ENCODE measurements around the gene LYAR.

LYAR gene

GRCh38 chr4:4302416-4302815 is 12.5 kb upstream of the LYAR start:
- in situ Hi-C loops (cut with MboI; ENCODE audit: low sequenced_read_pairs, unreplicated experiment): no loop called here
- TF ChIP-seq, protein P1, sequence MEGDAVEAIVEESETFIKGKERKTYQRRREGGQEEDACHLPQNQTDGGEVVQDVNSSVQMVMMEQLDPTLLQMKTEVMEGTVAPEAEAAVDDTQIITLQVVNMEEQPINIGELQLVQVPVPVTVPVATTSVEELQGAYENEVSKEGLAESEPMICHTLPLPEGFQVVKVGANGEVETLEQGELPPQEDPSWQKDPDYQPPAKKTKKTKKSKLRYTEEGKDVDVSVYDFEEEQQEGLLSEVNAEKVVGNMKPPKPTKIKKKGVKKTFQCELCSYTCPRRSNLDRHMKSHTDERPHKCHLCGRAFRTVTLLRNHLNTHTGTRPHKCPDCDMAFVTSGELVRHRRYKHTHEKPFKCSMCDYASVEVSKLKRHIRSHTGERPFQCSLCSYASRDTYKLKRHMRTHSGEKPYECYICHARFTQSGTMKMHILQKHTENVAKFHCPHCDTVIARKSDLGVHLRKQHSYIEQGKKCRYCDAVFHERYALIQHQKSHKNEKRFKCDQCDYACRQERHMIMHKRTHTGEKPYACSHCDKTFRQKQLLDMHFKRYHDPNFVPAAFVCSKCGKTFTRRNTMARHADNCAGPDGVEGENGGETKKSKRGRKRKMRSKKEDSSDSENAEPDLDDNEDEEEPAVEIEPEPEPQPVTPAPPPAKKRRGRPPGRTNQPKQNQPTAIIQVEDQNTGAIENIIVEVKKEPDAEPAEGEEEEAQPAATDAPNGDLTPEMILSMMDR (IDR thresholded peaks at IDR 0.05; ENCODE audit: borderline replicate concordance, control extremely low read depth, extremely low read depth, insufficient read depth, missing control alignments): no peak
- no peak for DNase-seq (ENCODE audit: low spot score)

DNA sequence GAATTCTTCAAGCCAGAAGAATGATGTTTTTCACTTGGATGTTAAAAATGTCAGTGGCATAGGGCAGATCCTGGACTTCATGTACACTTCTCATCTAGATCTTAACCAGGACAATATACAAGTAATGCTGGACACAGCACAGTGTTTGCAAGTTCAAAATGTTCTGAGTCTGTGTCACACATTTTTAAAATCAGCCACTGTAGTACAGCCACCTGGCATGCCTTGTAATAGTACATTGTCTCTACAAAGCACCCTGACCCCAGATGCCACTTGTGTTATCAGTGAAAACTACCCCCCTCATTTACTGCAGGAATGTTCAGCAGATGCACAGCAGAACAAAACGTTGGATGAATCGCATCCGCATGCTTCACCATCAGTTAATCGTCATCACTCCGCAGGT is 12.0 kb upstream of the LYAR start:
- in situ Hi-C loops (cut with MboI; ENCODE audit: low sequenced_read_pairs, unreplicated experiment): no loop called here
- DNase-seq (ENCODE audit: low spot score): no peak
- TF ChIP-seq, protein P1 (IDR thresholded peaks at IDR 0.05; ENCODE audit: borderline replicate concordance, control extremely low read depth, extremely low read depth, insufficient read depth, missing control alignments): no peak

DNA sequence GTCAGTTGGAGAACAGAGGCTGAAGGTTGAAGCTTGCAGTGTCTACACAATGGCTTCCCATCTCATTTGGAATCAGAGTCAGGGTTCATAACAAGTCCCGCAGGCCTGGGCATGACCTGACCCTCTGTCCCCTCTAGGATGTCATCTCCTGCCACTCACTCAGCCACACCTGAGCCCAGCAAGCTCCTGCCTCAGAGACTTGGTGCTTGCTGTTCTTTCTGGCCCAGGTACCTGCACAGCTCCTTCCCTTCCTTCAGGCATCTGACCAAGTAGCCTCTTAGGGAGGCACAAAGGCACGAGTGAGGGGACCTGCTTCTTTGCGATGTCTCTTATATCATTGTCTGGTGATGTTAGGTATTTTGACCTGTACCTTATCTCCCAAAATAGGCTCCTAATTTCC is 9.1 kb upstream of the LYAR start:
- in situ Hi-C loops (cut with MboI; ENCODE audit: low sequenced_read_pairs, unreplicated experiment): no loop called here

GRCh38 chr4:4296283-4296846 is 6.4 kb upstream of the LYAR start:
- in situ Hi-C loops (cut with MboI; ENCODE audit: low sequenced_read_pairs, unreplicated experiment): no loop called here
- DNase-seq (ENCODE audit: low spot score): no peak
- TF ChIP-seq, protein P1 (IDR thresholded peaks at IDR 0.05; ENCODE audit: borderline replicate concordance, control extremely low read depth, extremely low read depth, insufficient read depth, missing control alignments): no peak

More for the DNA sequence above, 9.1 kb upstream of the LYAR start:
- TF ChIP-seq, protein P1 (IDR thresholded peaks at IDR 0.05; ENCODE audit: borderline replicate concordance, control extremely low read depth, extremely low read depth, insufficient read depth, missing control alignments): no peak
- DNase-seq (ENCODE audit: low spot score): no peak

GRCh38 chr4:4293279-4293678 is 3.3 kb upstream of the LYAR start:
- in situ Hi-C loops (cut with MboI; ENCODE audit: low sequenced_read_pairs, unreplicated experiment): no loop called here
- TF ChIP-seq, protein P1 (IDR thresholded peaks at IDR 0.05; ENCODE audit: borderline replicate concordance, control extremely low read depth, extremely low read depth, insufficient read depth, missing control alignments): no peak
- DNase-seq (ENCODE audit: low spot score): no peak

GRCh38 chr4:4289597-4289940 is 385 bp downstream of the LYAR start:
- no peak for DNase-seq (ENCODE audit: low spot score)
- TF ChIP-seq, protein P1 (IDR thresholded peaks at IDR 0.05; ENCODE audit: borderline replicate concordance, control extremely low read depth, extremely low read depth, insufficient read depth, missing control alignments): no peak
- in situ Hi-C loops (cut with MboI; ENCODE audit: low sequenced_read_pairs, unreplicated experiment): no loop called here

DNA sequence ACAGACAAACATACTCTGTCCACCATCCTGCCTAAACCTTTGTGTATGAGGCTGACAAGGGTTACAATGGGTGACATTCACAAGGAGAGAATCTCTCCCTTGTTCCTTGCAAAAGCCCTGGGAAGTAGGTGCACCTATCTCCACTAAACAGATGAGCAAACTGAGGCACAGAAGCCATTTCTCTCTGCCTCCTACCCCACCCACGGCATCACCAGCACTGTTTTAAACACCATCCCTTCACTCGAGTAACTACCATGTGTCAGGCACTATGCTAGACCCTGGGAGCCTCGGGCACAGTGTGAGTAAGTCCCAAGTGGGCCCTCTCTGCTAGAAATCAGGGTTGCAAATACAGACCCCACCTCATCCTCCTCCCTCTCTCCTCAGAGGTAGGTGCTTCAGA is 899 bp downstream of the LYAR start:
- in situ Hi-C loops (cut with MboI; ENCODE audit: low sequenced_read_pairs, unreplicated experiment): no loop called here
- DNase-seq (ENCODE audit: low spot score): no peak
- TF ChIP-seq, protein P1 (IDR thresholded peaks at IDR 0.05; ENCODE audit: borderline replicate concordance, control extremely low read depth, extremely low read depth, insufficient read depth, missing control alignments): no peak

Data from GM13976 (cell line).